ENCODE data around the gene IQCE.
A peak's percentile ranks its signal among the peaks of the same experiment; 100 is the strongest.
"Not testable (repeated sequence)": the region's sequence is repeated elsewhere in the genome, so short reads cannot be mapped to it uniquely, and the experiment has no call there.

IQCE gene

DNA sequence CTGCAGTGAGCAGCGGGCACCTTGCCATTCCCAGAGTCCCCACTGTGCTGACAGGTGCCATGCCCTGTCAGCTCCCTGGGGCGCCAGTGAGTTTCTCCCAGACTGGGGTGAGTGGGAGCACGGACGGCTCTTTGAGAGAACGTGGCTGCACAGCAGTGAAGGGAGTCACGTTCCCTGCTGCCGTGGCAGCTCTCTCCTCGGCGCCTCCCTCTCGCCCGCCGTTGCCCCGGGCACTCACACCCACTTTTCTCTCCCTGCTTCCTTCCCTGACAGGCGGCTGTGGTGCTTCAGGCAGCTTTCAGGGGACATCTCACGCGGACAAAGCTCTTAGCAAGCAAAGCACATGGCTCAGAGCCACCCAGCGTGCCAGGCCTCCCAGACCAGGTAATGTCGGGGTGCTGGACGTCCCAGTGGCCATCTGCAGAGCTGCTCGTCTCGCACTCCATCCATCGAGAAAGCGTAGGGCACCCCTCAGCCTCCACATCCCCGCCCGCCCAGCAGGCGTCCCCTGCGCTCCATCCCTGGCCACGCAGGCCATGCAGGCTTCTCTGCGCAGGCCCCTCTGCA lies 45.9 kb downstream of the IQCE start:
- no peak for DNase-seq

DNA sequence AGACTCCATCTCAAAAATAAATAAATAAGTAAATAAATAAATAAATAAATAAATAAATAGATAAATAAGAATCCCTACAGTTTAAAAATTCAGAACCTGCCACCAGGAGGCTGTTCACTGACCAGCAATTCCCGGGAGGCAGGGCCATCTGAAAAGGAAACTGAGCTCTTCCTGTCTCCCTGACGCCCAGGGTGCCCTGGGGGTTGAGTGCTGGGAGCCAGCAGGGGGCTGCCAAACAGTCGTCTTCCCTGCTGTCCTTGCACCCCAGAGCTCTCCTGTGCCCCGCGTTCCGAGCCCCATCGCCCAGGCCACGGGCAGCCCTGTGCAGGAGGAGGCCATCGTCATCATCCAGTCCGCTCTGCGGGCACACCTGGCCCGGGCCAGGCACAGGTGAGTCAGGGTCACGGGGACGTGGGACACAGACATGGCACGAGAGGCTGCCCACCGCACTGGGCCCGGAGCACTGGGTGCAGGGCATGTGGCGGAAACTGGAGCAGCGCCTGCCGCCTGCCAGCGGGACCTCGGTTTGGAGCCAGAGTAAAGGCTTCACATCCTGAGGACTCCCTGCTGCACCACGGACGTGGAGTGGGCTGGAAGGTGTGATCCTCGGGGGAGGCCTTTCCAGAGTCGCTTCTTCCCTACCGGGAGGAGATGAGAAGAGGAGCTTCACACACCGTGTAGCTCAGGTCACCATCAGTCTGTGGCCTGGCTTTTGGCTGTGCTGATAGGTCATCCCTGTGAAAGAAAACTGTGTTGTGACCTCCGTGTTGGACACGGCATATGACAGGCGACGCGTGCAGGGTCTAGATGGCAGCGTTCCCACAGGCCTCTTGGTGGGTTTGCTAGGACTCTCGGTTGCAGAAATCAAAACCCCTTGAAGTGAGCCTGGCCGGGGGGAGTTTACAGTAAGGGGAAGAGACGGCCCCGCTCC lies 47.1 kb downstream of the IQCE start:
- no peak for DNase-seq

- DNase-seq, result no peak
Observed at GRCh38 chr7:2606539-2606936, 47.8 kb downstream of the IQCE start.

- DNase-seq, result no peak
Observed at GRCh38 chr7:2607122-2607922, 48.5 kb downstream of the IQCE start.

- DNase-seq, result no peak
Observed at GRCh38 chr7:2607923-2608904, 49.4 kb downstream of the IQCE start.

DNA sequence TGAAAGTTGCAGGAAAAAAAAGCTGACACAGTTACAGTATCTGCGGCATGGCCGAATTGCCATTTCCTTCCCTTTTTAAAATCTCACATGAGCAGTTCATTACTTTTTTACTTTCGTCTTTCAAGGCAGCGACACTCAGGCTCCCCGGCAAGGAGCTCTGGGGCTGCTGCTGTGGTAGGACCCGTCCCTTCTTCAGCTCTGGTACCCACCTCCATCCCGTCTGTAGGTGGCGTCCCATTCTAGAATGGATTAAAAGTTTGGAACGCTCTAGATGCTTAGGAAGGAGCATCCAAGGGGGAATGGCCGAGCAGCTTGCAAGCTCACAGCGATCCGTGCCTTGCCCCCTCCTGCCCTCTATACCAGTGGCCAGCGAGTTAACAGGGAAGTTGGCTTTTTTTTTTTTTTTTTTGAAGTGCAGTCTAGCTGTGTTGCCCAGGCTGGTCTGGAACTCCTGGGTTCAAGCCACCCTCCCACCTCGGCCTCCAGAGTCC lies 50.2 kb downstream of the IQCE start:
- DNase-seq, result peak; percentile 48

- DNase-seq, result not testable (repeated sequence)
Observed at GRCh38 chr7:2609646-2610045, 50.9 kb downstream of the IQCE start.

GRCh38 chr7:2610466-2610865 lies 51.7 kb downstream of the IQCE start:
- DNase-seq, result no peak

DNA sequence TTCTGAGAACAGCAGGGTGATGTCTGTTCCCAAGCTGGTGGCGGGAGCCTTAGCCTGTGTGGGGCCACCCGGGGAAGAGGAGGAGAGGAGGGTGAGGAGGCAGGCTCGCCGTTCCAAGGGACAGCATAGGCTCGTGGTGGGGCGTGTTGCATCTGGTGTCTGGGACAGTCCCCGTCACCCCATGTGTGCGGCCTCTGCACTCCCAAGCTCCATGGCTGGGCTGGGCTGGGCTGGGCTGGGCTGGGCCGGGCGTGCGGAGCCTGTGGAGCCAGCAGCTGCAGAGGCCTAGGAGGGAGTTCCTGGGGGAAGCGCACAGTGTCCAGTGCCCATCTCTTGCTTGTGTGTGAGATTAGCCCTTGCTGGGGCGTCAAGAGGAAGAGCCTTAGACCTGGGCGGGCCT lies 52.1 kb downstream of the IQCE start:
- no peak for DNase-seq

- peak; percentile 41 for DNase-seq
Observed at GRCh38 chr7:2611401-2611800, 52.6 kb downstream of the IQCE start.

- no peak for DNase-seq
Observed at GRCh38 chr7:2611922-2612321, 53.1 kb downstream of the IQCE start.

GRCh38 chr7:2612445-2613097 lies 53.8 kb downstream of the IQCE start:
- no peak for DNase-seq

GRCh38 chr7:2613098-2613930 lies 54.5 kb downstream of the IQCE start:
- DNase-seq, result no peak

DNA sequence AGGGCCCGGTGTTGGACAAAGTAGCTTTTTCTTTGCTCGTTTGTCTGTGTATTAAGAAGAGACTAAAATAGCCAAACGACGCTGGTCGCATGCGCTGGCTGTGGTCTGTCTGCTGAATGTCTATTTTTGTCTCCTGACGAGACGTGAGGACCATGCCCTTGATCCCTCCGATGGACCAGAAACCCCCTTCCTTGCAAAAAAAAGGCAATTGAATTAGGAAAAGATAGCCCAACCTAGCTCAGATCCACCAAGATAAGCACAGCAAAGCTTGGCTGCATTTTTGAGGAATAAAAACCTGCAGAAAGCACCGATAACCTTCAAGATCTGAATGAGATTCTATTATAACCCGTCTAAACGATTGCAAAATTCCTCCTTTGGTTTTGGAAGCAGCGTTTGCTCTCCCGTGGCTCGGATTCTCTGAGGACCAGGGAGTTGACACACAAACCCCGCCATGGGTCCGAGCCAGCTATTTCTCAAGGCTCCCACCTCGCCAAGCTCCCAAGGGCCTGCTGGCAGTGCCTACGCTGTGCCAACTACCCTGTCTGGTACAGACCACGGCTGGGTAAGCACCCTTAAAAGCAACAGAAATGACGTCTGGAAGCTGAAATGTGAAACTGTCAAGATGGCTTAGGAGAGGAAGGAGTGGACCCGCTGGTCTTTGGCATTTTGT lies 55.3 kb downstream of the IQCE start:
- peak; percentile 35 for DNase-seq

GRCh38 chr7:2614631-2615330 lies 56.0 kb downstream of the IQCE start:
- no peak for DNase-seq

DNA sequence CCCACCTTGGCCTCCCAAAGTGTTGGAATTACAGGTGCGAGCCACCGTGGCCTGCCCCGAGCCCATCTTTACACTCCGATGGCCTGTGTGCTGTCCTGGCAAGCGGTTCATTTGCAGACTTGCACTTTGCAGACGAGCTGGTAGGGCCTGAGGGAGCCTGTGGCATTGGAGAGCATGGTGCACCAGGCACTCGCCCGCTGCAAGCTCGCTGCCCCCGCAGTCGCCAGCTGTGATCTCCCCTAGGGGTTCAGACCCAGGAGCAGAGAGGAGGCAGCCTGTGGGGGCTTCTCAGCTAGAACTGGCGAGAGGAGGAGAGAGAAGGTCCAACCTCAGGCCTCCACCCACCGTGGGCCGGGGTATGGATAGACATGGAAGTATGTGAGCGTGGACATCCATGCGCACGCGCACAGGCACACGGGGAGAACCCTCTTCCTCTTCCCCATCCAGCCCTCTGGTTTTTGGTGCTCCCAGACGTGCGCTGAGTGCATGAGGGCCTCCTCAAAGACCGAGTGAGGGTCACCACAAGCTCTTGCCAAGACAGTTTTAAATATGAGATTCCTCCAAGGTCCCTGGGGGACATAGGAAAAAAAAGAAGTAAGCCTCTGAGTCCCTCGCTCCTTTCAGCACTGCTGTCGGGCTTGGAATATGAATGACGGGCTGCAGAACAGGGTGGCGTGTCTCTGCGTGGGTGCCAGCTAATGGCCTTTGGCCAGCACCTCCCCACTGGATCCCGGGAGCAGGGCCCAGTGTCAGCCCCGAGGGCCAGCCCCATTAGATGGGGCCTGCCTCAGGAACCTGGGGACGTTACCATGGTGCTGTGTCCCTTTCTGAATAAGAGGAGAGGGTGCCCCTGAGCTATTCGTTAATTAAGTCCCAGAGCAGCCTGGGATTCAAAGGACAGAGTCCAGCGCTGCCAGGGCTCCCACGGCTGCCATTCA lies 57.9 kb downstream of the IQCE start:
- no peak for DNase-seq

- DNase-seq, result no peak
Observed at GRCh38 chr7:2617325-2617905, 58.6 kb downstream of the IQCE start.

DNA sequence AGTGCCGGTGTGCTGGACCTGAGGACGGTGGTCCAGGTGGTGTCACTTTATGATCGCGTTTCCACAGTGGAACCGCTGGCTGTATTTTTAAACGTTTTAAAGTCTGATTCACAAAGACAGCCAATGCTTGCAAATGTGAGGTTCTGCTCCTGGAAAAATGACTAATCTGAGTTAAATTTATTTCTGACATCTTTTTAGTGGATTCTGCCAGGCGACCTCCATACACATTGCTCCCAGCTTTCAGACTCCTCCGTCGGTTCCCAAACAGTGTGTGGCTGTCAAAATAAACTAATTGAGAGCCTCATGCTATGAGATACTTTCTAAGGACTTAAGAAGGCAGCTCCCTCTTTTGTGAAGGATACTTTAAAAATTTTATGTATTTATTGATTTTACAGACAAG lies 60.3 kb downstream of the IQCE start:
- peak; percentile 74 for DNase-seq

Measured in fibroblast of skin of scalp (primary cell).